GM18526 (cell line): ENCODE measurements around the gene ATP13A3.

Source experiments
- POLR2A ChIP-seq: IDR thresholded peaks from 3 replicates; pipeline ENCODE4 v1.6.1; 2011; ENCODE audit not compliant: insufficient read length; ENCODE audit errors: extremely low read depth

ATP13A3 gene

DNA sequence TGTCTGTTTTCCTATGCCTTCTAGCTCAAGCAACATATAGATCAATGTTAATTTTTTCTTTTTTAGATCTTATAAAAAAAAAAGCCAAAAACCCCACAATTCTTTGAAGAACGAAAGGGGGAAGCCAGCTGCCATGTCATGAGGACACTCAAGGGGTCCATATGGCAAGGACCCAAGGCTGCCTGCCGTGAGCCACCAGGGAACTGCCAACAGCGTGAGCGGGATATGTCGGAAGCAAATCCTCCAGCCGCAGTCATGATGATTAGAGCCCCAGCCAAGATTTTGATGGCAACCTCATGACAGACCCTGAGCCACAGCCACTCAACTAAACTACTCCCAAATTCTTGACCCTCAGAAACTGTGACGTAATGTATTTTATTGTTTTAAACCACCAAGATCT, 94.2 kb downstream of the ATP13A3 start:
- TF ChIP-seq POLR2A: no peak

DNA sequence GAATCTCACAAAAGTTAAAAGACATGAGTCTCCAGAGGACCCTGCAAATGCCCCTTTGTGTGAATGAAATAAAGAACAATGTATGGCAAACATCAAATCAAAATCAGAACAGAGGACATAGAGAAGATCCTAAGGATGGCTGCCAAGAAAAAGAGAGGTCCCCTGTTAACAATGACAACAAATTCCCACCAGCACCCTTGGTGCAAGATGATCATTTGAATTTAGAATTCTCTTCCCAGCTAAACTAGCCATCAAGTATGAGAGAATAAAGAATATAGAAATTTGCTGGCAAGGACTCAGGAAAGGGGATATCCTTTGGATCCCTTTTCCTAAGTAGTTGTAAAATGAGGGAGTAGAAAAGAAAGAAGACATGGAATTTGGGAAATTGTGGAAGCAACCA, 96.0 kb downstream of the ATP13A3 start:
- no peak for TF ChIP-seq POLR2A

DNA sequence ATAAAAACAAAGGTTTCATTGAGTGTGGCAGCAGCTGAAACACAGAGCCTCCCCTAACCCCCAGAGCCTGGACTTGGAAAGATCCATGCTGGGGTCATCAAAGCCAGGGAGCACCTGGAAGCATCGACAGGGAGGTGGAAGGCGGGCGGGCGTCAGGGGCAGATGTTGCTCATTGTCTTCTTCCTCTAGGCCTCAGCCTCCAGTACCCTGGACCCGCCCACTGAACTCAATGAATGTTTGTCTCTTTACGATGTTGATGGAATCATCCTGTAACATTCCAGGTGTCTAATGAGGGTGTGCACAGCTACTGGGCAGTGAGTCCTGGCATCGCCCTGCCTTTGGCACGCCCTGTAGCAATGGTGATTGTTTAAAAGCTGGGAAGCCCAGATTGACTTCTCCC, 97.5 kb downstream of the ATP13A3 start:
- TF ChIP-seq POLR2A: no peak

DNA sequence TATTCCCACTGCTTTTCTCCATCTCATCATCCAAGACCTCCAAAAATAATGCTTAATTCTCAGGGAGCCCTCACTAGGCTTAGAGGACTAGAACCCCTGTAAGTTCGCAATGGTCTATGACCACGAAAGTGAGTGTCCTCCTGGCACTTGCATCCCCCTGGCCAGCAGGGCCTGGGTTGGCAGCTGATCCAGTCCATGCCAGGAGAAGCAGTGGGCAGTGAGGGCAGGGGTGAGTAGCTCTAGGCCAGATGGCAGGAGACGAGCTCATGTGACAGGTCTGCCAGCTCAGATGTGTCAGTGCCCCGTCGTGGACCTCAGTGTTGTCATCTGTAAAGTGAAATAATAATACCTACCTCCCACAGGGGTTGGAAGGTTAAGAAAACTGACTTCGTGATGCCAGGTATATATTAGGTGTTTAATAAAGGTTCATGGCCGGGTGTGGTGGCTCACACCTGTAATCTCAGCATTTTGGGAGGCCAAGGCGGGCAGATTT, 98.8 kb downstream of the ATP13A3 start:
- TF ChIP-seq POLR2A: no peak

DNA sequence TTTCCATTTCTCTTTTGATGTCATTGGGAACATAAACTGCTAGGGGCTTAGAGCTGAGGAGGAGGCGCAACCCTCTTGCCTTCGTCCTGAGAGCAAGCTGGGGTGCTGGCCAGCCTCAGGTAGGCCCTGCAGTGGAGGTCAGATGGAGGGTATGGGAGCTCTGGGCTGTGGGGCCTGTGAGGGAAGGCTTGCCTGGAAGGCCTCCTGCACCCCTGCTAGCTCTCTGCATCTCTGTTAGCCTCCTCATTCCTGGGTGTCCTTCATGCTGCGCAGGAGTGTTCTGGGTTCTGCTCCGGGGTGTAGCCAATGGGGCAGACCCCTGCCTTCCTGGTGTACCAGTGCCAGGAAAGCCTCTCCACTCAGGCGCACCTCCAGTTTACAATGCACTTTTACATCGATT, 99.5 kb downstream of the ATP13A3 start:
- no peak for TF ChIP-seq POLR2A

DNA sequence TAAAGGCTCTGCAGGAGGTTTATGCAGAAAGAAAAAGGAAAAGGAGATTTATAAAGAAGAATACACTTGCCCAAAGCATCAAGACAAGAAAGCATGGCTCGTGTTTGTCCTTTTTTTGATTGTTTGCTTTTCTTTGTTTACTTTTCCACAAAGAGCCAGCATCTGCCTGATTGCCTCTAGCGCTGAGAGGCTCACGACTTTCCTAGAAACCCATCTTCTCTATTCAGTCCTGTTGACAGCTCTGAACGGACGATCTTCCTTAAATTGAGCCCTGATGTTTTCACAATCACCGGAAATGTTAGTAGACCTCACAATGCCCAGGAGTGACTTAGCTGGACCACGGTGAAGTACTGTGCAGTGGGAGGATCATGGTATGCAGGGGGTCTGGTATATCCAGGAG, 100.2 kb downstream of the ATP13A3 start:
- TF ChIP-seq POLR2A: no peak

DNA sequence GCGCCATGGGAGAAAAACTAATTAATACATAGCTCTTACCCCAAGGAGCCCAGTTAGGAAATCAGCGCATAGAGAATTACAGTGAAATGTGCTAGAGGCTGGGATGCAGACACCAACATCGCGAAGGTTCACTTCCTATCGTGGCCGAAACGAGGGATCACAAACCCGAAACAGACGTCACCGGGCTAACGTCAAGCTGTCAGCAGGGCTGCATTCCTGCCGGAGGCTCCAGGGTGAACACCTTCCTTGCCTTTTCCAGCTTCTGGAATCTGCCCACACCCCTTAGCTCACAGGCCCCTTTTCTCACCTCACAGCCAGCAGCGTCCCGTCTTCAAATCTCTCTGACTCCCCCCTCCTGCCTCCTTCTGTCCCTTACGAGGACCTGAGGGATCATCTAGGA, 100.7 kb downstream of the ATP13A3 start:
- no peak for TF ChIP-seq POLR2A

DNA sequence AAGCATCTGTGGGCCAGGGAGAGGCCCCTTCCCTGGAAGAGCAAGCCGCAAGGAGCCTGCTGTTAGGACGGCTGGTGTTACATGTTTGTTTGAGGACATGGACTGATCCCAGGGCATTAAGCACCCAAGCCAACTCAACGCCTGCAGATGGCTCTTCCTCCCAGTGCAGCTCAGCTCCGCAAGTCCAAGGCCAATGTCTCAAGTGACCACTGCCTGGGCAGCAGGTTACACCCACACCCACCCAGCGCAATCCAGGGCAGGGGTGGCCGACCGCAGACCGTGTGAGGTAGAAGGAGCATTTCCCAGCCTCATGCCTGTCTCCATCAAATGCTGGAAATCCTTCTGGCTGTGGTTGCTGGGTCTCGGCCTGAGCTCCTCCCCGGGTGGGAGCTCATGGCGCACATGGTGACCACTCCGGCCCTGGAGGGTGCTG, 102.2 kb downstream of the ATP13A3 start:
- no peak for TF ChIP-seq POLR2A

DNA sequence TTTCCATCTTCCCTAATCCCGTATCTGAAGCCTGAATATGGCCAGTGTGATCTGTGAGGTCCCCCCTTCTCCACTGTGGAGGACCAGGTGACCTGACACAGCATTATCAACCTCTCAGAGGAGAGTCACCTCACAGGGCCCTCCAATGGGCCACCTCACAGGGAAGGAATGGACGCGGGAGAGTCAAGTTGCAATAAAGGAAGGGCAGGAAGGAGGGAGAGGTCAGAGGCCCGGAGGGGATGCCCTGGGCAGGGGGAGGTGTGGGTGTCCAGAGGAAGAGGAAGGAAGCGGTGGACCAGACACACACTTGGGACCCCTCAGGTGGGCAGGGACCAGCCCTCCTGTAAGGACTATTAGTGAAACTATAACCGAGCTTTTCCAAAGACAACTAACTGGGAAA, 102.6 kb downstream of the ATP13A3 start:
- TF ChIP-seq POLR2A: no peak

DNA sequence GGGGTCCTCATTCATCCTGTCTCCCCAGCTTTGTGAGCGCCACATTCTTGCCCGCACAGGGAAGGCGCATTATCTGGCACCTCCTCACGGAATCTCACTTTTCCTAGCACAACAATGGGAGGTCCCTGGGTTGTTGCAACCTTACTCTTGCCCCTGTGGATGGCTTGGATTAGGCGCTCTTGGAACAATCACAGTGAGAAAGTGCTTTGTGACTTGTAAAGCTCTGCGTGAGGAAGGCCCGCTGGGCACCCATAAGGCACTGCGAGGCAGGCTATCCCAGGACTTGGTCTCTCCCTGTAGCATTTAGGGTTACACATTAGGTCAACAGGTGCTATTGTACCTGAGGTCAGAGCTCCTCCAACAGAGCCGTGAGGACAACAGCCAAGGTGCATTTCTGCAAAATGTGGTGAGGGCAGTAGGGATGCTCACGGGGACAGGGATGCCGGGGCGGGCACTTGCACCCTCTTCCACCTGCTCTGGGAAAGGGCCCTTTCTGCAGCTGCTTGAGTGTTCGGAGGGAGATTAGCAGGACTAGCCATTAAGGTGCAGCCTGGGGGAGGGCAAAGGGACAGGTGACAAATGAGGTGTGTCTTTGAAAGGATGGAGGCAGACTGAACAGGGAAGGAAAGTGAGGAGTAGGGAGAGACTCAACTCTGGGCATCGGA, 103.4 kb downstream of the ATP13A3 start:
- no peak for TF ChIP-seq POLR2A

DNA sequence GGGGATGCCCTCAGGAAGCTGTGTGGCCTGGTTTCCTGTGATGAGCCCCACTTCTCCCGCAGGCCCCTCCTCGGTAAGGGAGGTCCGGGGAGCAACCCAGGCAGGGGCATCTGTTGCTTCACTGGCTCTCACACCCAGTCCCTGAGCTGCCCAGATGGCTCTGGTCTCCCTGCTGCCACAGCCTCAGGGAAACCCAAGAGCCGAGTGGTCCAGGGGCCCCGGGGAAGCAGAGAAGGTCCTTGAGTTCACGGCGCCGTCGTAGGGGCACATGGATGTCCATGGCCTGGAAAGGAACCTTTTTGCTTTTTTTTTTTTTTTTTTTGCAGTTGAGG, 103.9 kb downstream of the ATP13A3 start:
- TF ChIP-seq POLR2A: no peak

DNA sequence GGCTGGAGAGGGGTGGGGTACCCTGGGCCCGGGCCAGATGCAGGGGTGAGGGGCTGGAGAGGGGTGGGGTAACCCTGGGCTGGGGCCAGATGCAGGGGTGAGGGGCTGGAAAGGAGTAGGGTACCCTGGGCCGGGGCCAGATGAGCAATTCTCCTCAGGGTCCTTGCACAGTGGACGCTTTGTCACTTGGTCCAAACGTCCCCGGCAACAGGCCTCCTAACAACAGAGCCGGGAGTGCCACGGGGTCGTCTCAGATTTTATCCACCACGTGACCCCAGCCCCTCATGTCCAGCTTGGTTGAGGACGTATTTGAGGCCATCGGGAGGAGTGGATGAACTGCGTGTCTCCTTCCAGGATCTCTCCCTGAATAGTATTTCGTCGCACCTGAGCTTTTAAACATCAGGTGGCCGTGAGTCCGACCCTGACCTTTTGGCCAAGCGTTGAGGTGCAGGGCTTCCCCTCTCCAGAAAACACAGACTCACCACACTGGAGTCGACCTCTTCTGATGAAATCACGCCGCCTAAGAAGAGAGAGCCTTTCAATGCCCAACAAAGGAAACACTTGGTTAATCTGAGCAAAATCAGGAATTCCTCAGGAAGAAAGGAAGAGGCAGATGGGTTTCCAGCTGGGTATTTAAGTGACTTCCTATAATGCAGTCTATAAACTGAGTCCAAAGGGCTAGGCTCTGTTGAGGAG, 104.5 kb downstream of the ATP13A3 start:
- no peak for TF ChIP-seq POLR2A

DNA sequence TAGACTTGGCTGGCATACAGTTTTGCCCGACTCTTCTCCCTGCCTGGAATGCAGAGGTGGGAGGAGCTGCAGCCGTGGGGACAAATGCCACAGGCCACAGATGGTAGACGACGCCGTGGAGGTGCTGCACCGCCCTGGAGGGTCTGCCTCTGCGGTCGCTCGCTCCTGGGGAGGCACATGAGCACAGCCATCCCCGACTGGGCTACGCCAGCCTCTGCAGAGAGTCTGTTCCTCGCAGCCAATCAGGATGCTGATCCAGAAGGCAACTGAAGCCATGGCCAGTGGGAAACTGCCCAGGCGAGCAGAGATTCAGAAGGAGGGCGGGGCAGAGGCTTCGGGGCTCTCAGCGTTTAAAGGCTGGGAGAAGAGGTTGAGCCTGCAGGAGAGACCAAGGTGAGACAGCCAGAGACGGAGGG, 105.3 kb downstream of the ATP13A3 start:
- no peak for TF ChIP-seq POLR2A

DNA sequence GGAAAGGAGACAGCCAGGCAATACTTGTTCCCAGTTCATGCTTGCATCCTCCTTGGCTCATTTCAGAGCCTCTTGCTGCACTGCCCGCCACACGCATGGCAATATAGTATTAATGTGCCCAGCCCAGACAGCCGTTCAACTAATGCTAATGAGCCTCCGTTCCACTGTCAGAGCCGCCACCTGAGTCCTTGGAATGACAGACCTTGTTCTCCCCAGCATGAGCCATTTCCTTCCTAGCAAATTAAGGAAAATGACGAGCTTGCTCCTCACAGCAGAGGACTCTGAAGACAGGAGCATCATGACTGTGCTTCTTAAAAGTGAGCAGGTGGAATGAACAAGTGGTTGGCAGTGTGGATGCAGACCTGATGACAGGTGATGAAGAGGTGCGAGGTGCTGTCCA, 106.5 kb downstream of the ATP13A3 start:
- TF ChIP-seq POLR2A: no peak

DNA sequence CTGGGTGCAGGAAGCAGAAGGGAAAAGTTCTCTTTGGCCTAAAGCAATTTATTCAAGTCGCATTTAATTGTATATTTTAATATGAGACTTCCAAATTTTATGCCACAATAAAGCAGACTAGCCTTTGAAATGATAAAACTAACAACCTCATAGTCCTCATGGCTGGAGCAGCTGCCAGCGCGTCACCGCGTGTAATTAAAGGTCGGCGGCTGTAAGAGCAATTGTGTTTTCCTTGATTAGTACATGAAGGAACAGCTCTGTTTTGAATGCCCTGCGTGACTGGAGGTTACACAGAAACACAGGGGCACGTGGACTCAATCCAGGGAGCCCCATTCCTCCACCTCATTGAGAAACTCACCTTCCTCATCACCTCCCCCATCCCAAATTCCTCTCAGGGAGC, 107.2 kb downstream of the ATP13A3 start:
- TF ChIP-seq POLR2A: no peak

DNA sequence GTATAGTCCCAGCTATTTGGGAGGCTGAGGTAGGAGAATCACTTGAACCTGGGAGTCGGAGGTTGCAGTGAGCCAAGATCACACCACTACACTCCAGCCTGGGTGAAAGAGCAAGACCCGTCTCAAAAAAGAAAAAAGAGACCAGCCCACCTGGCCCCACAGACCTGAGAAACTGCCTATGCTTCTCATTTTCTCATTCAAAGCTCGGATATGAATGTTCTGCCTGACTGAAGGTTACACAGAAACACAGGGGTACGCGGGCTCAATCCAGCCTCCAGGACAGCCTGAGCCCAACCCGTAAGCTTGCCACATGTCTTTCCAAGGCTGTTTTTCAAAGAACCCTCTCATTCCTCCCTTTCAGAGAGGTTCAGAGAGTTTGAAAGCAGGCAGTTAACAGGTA, 107.6 kb downstream of the ATP13A3 start:
- no peak for TF ChIP-seq POLR2A

DNA sequence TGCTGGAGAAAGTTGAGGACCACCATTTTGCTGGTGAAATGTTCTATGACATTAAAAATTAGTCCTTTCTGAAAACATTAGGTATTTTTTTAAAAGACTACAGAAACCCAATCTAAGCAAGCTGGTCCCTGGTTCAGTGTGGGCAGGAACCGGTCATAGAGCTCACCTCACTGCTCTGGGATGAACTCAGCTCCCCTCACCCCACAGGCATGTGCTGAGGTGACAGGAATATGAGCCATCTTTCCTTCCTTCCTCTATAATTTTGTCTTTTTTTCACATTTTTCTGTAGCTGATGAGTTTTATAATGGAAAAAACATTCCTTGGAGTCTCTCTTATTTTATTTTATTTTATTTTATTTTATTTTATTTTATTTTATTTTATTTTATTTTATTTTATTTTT, 109.1 kb downstream of the ATP13A3 start:
- TF ChIP-seq POLR2A: no peak
